PFSK-1 (cell line): Measurements from ENCODE around the gene TGM6.

ENCODE experiments used
- FOXP2 ChIP-seq: optimal IDR thresholded peaks from 2 replicates; pipeline ENCODE3; 2011; ENCODE audit warnings: borderline replicate concordance, control low read depth, inconsistent platforms; ENCODE audit not compliant: insufficient read depth; ENCODE audit errors: extremely low read length, extremely low read depth
- POLR2AphosphoS5 ChIP-seq: IDR thresholded peaks from 2 replicates; pipeline ENCODE4 v1.6.1; 2012; ENCODE audit warnings: low read depth, mild to moderate bottlenecking, control low read depth, low read length, moderate library complexity
- SIN3A ChIP-seq: IDR thresholded peaks from 2 replicates; pipeline ENCODE4 v1.6.1; 2012; ENCODE audit warnings: mild to moderate bottlenecking, low read length, moderate library complexity, borderline replicate concordance; ENCODE audit not compliant: insufficient read depth
- TAF1 ChIP-seq: IDR thresholded peaks from 2 replicates; pipeline ENCODE4 v1.6.1; 2012; ENCODE audit warnings: low read length, control low read depth, borderline replicate concordance; ENCODE audit not compliant: insufficient read depth
- TF ChIP-seq, protein P1 (sequence below), 2 experiments: IDR thresholded peaks; 2 replicates each; pipeline versions ENCODE4 v1.6.1 to v1.8.0; 2011 to 2012; ENCODE audit warnings: low read depth in 2 of 2, low read length in 2 of 2, control low read depth in 1 of 2, inconsistent platforms in 1 of 2, mild to moderate bottlenecking in 1 of 2, moderate library complexity in 1 of 2; ENCODE audit not compliant: insufficient read depth in 1 of 2

DNA sequence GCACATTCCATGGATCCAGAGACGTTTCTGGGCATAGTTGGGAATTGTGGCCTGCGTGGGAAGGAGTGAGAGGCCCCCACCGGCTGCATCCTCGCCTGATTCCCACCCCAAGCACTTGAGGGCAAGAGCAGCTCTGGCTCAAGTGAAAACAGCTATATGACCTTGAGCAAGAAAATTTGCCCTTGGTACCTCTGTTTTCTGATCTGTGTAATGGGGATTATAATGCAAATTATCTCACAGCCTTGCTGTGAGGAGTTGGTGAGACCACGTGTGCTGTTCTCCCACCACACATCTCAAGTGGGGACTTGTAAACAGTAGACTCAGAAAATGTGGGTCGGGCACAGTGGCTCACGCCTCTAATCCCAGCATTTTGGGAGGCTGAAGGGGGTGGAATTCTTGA is 602 bp downstream of the TGM6 start:
- no peak for TF ChIP-seq POLR2AphosphoS5
- TF ChIP-seq TAF1: no peak
- TF ChIP-seq FOXP2: no peak
- no peak for TF ChIP-seq SIN3A
- TF ChIP-seq, protein P1, sequence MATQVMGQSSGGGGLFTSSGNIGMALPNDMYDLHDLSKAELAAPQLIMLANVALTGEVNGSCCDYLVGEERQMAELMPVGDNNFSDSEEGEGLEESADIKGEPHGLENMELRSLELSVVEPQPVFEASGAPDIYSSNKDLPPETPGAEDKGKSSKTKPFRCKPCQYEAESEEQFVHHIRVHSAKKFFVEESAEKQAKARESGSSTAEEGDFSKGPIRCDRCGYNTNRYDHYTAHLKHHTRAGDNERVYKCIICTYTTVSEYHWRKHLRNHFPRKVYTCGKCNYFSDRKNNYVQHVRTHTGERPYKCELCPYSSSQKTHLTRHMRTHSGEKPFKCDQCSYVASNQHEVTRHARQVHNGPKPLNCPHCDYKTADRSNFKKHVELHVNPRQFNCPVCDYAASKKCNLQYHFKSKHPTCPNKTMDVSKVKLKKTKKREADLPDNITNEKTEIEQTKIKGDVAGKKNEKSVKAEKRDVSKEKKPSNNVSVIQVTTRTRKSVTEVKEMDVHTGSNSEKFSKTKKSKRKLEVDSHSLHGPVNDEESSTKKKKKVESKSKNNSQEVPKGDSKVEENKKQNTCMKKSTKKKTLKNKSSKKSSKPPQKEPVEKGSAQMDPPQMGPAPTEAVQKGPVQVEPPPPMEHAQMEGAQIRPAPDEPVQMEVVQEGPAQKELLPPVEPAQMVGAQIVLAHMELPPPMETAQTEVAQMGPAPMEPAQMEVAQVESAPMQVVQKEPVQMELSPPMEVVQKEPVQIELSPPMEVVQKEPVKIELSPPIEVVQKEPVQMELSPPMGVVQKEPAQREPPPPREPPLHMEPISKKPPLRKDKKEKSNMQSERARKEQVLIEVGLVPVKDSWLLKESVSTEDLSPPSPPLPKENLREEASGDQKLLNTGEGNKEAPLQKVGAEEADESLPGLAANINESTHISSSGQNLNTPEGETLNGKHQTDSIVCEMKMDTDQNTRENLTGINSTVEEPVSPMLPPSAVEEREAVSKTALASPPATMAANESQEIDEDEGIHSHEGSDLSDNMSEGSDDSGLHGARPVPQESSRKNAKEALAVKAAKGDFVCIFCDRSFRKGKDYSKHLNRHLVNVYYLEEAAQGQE (IDR thresholded peaks at IDR 0.05; ENCODE audit: insufficient read depth in 1 of 2, low read depth in 2 of 2, low read length in 2 of 2): no peak
